Endothelial cell of umbilical vein (primary cell): ENCODE results near the gene DOP1B.

Experiments used
- CTCF ChIP-seq, 2 donors: IDR thresholded peaks; 1 replicate in 1 of 2; 2 replicates in 1 of 2; pipeline ENCODE4 v1.5.1; 2011; ENCODE audit warnings: low read length in 2 of 2, mild to moderate bottlenecking in 2 of 2, moderate library complexity in 2 of 2, control low read depth in 1 of 2, inconsistent platforms in 1 of 2, low read depth in 1 of 2; ENCODE audit not compliant: insufficient read depth in 1 of 2; ENCODE audit errors: extremely low read depth in 1 of 2
- EZH2 ChIP-seq: IDR thresholded peaks from 2 replicates; pipeline ENCODE4 v1.6.1; 2012; ENCODE audit warnings: borderline replicate concordance, low read depth, mild to moderate bottlenecking, moderate library complexity, low read length, inconsistent platforms; ENCODE audit not compliant: severe bottlenecking
- POLR2AphosphoS5 ChIP-seq: IDR thresholded peaks from 2 replicates; pipeline ENCODE4 v1.6.1; 2012; ENCODE audit warnings: low read depth, mild to moderate bottlenecking, control low read depth, low read length, moderate library complexity; ENCODE audit not compliant: insufficient read depth

- no peak for TF ChIP-seq CTCF (IDR thresholded peaks at IDR 0.05; ENCODE audit: extremely low read depth in 1 of 2, insufficient read depth in 1 of 2, low read depth in 1 of 2, low read length in 2 of 2)
- no peak for TF ChIP-seq EZH2
- TF ChIP-seq POLR2AphosphoS5, result no peak
These were observed at the start of gene DOP1B for GRCh38 chr21:36156815-36157670.
